ENCODE results near the gene ARF4.
"Not testable (repeated sequence)": the region's sequence is repeated elsewhere in the genome, so short reads cannot be mapped to it uniquely, and the experiment has no call there.

Gene ARF4

GRCh38 chr3:57597127-57597923, at the start of gene ARF4:
Gene ARF4 (minus strand): TSS chr3:57597344. CDS start chr3:57597140, 204 bp downstream.
- DNase-seq: peak; percentile 100

GRCh38 chr3:57646723-57647122, 49.6 kb upstream of the ARF4 start:
- peak; percentile 18 for DNase-seq

- no peak for DNase-seq
Observed at GRCh38 chr3:57644740-57645139, 47.6 kb upstream of the ARF4 start.

- no peak for DNase-seq
Observed at GRCh38 chr3:57637391-57637790, 40.2 kb upstream of the ARF4 start.

GRCh38 chr3:57634259-57634658, 37.1 kb upstream of the ARF4 start:
- DNase-seq: not testable (repeated sequence)

- no peak for DNase-seq
Observed at GRCh38 chr3:57627976-57628375, 30.8 kb upstream of the ARF4 start.

- no peak for DNase-seq
Observed at GRCh38 chr3:57624801-57625200, 27.7 kb upstream of the ARF4 start.

- no peak for DNase-seq
Observed at GRCh38 chr3:57622362-57622761, 25.2 kb upstream of the ARF4 start.

- DNase-seq: no peak
Observed at GRCh38 chr3:57617739-57618138, 20.6 kb upstream of the ARF4 start.

GRCh38 chr3:57616233-57616632, 19.1 kb upstream of the ARF4 start:
- no peak for DNase-seq

GRCh38 chr3:57611870-57612269, 14.7 kb upstream of the ARF4 start:
- not testable (repeated sequence) for DNase-seq

- no peak for DNase-seq
Observed at GRCh38 chr3:57605683-57606082, 8.5 kb upstream of the ARF4 start.

- no peak for DNase-seq
Observed at GRCh38 chr3:57604971-57605370, 7.8 kb upstream of the ARF4 start.

GRCh38 chr3:57600195-57600594, 3.1 kb upstream of the ARF4 start:
- DNase-seq: no peak

GRCh38 chr3:57598765-57599360, 1.7 kb upstream of the ARF4 start:
- DNase-seq: no peak

GRCh38 chr3:57596495-57597126, 533 bp downstream of the ARF4 start:
- peak; percentile 68 for DNase-seq

GRCh38 chr3:57594576-57594975, 2.6 kb downstream of the ARF4 start:
- DNase-seq: no peak

GRCh38 chr3:57594144-57594543, 3.0 kb downstream of the ARF4 start:
- DNase-seq: no peak

- no peak for DNase-seq
Observed at GRCh38 chr3:57592306-57592705, 4.8 kb downstream of the ARF4 start.

GRCh38 chr3:57587905-57588304, 9.2 kb downstream of the ARF4 start:
- DNase-seq: no peak

- no peak for DNase-seq
Observed at GRCh38 chr3:57586778-57587177, 10.4 kb downstream of the ARF4 start.

- DNase-seq: no peak
Observed at GRCh38 chr3:57583544-57583943, 13.6 kb downstream of the ARF4 start.

- no peak for DNase-seq
Observed at GRCh38 chr3:57582474-57583168, 14.5 kb downstream of the ARF4 start.

GRCh38 chr3:57577801-57578200, 19.3 kb downstream of the ARF4 start:
- DNase-seq: no peak
